SU-DHL-6 (cell line): ENCODE data around the gene GCN1.

Experiments
- H2AFZ ChIP-seq: fragments of 200-600 bp; sonication (generic); 2 replicates; pipeline ENCODE4 v1.6.1; 2014; ENCODE audit warnings: low read depth, mild to moderate bottlenecking, moderate library complexity, mixed read lengths, antibody characterized with exemption, low read length; ENCODE audit not compliant: severe bottlenecking
- H3F3A ChIP-seq: fragments of 200-600 bp; shearing (Covaris generic); 2 replicates; pipeline ENCODE4 v1.6.0; 2016; ENCODE audit warnings: antibody characterized with exemption, mild to moderate bottlenecking; ENCODE audit not compliant: insufficient read depth
- H3K27ac ChIP-seq: fragments of 200-600 bp; sonication (generic); 2 replicates; pipeline ENCODE4 v1.5.1; 2016; ENCODE audit warnings: low read depth, mild to moderate bottlenecking, low read length, moderate library complexity, mixed read lengths
- H3K27me3 ChIP-seq: fragments of 200-600 bp; sonication (generic), shearing (Covaris generic); 2 replicates; pipeline ENCODE4 v1.6.0; 2014; ENCODE audit warnings: mild to moderate bottlenecking, low read length
- H3K36me3 ChIP-seq: fragments of 200-600 bp; sonication (generic); 2 replicates; pipeline ENCODE4 v1.6.1; 2014; ENCODE audit warnings: mild to moderate bottlenecking, low read length, mixed read lengths
- H3K4me2 ChIP-seq: fragments of 300-600, 200-600 bp; shearing (Covaris generic), sonication (generic); 2 replicates; pipeline ENCODE4 v1.6.0; 2014; ENCODE audit warnings: low read length, low read depth, mild to moderate bottlenecking; ENCODE audit not compliant: poor library complexity, severe bottlenecking
- H3K4me3 ChIP-seq: fragments of 200-600 bp; sonication (generic); 2 replicates; pipeline ENCODE4 v1.5.1; 2014; ENCODE audit warnings: antibody characterized with exemption, low read length, mild to moderate bottlenecking, mixed read lengths; ENCODE audit not compliant: insufficient read depth, poor library complexity, severe bottlenecking
- H3K79me2 ChIP-seq: fragments of 200-600 bp; sonication (generic); 2 replicates; pipeline ENCODE4 v1.6.1; 2014; ENCODE audit warnings: mild to moderate bottlenecking, low read length, moderate library complexity; ENCODE audit not compliant: insufficient read depth
- H3K9ac ChIP-seq: fragments of 200-600 bp; sonication (generic); 2 replicates; pipeline ENCODE4 v1.7.0; 2014; ENCODE audit warnings: mild to moderate bottlenecking, low read length
- H3K9me2 ChIP-seq: fragments of 200-600 bp; sonication (generic); replicated peaks from 2 replicates; pipeline ENCODE4 v1.6.1; 2014; ENCODE audit warnings: low read length; ENCODE audit not compliant: insufficient read depth
- H3K9me3 ChIP-seq: fragments of 200-600 bp; sonication (generic); 2 replicates; pipeline ENCODE4 v1.6.1; 2014; ENCODE audit warnings: low read length, mixed read lengths; ENCODE audit not compliant: insufficient read depth
- H4K20me1 ChIP-seq: fragments of 200-600 bp; sonication (generic); 2 replicates; pipeline ENCODE4 v1.6.1; 2014; ENCODE audit warnings: low read depth, mild to moderate bottlenecking, antibody characterized with exemption, low read length, moderate library complexity, mixed read lengths
- CTCF ChIP-seq: fragments of 200-600 bp; sonication (generic); IDR thresholded peaks from one replicate; pipeline ENCODE4 v1.5.1; 2017; ENCODE audit warnings: antibody characterized with exemption, mild to moderate bottlenecking, low read length, moderate library complexity; ENCODE audit not compliant: insufficient read depth, poor library complexity, severe bottlenecking
- EZH2phosphoT487 ChIP-seq: fragments of 200-600 bp; sonication (generic), shearing (Covaris generic); conservative IDR thresholded peaks from 2 replicates; pipeline ENCODE4 v1.6.1; 2018; ENCODE audit warnings: mild to moderate bottlenecking, antibody characterized with exemption, low read length, moderate library complexity, mixed read lengths

Gene GCN1

GRCh38 chr12:120077260-120077659 lies 117.3 kb downstream of the GCN1 start:
- Histone ChIP-seq H3K9me3 (no peaks in the 10 kb centered on the region), H3K36me3 (0 out of 2 replicates have a peak, but pooled peaks cover 2% of the 10 kb centered on the region), H4K20me1 (no peaks in the 10 kb centered on the region), H3K27ac (no peak overlapping the region), H3K9me2 (no peaks in the 10 kb centered on the region), H3K79me2 (no peaks in the 10 kb centered on the region), H3K9ac (no peak overlapping the region), H3K27me3 (no peaks in the 10 kb centered on the region), H3K4me2 (no peak overlapping the region), H3K4me3 (no peak overlapping the region), H2AFZ (no peak overlapping the region), H3F3A (no peaks in the 10 kb centered on the region)
- TF ChIP-seq EZH2phosphoT487 (no peak), CTCF (no peak)
